Measurements from ENCODE around the gene MYMX.
"Not testable (repeated sequence)": the region's sequence is repeated elsewhere in the genome, so short reads cannot be mapped to it uniquely, and the experiment has no call there.

The MYMX gene

GRCh38 chr6:44216677-44217331 is at the start of gene MYMX:
MYMX (plus strand) TSS chr6:44216926; CDS start chr6:44217472, 546 bp downstream.
- no peak for DNase-seq (ENCODE audit: low read depth in 2 of 2)

GRCh38 chr6:44167567-44167966 is 49.2 kb upstream of the MYMX start:
- no peak for DNase-seq (ENCODE audit: low read depth in 2 of 2)

- no peak for DNase-seq (ENCODE audit: low read depth in 2 of 2)
Measured at GRCh38 chr6:44169154-44169553, 47.6 kb upstream of the MYMX start.

GRCh38 chr6:44169886-44170570 is 46.7 kb upstream of the MYMX start:
- no peak for DNase-seq (ENCODE audit: low read depth in 2 of 2)

GRCh38 chr6:44171899-44172546 is 44.7 kb upstream of the MYMX start:
- no peak for DNase-seq (ENCODE audit: low read depth in 2 of 2)

- DNase-seq (ENCODE audit: low read depth in 2 of 2) = peak; percentile 61 to 77
Measured at GRCh38 chr6:44172731-44173500, 43.8 kb upstream of the MYMX start.

GRCh38 chr6:44176130-44176761 is 40.5 kb upstream of the MYMX start:
- no peak for DNase-seq (ENCODE audit: low read depth in 2 of 2)

- DNase-seq (ENCODE audit: low read depth in 2 of 2) = peak; percentile 30 to 34
Measured at GRCh38 chr6:44176762-44177509, 39.8 kb upstream of the MYMX start.

- DNase-seq (ENCODE audit: low read depth in 2 of 2) = no peak
Measured at GRCh38 chr6:44177691-44178423, 38.9 kb upstream of the MYMX start.

GRCh38 chr6:44178424-44179071 is 38.2 kb upstream of the MYMX start:
- no peak for DNase-seq (ENCODE audit: low read depth in 2 of 2)

- DNase-seq (ENCODE audit: low read depth in 2 of 2) = no peak
Measured at GRCh38 chr6:44179072-44179536, 37.6 kb upstream of the MYMX start.

- no peak for DNase-seq (ENCODE audit: low read depth in 2 of 2)
Measured at GRCh38 chr6:44179648-44180047, 37.1 kb upstream of the MYMX start.

GRCh38 chr6:44180406-44180805 is 36.3 kb upstream of the MYMX start:
- DNase-seq (ENCODE audit: low read depth in 2 of 2) = no peak

- DNase-seq (ENCODE audit: low read depth in 2 of 2) = no peak
Measured at GRCh38 chr6:44180886-44181285, 35.8 kb upstream of the MYMX start.

GRCh38 chr6:44181784-44182183 is 34.9 kb upstream of the MYMX start:
- DNase-seq (ENCODE audit: low read depth in 2 of 2) = not testable (repeated sequence)

- no peak for DNase-seq (ENCODE audit: low read depth in 2 of 2)
Measured at GRCh38 chr6:44182911-44183390, 33.8 kb upstream of the MYMX start.

- DNase-seq (ENCODE audit: low read depth in 2 of 2) = no peak
Measured at GRCh38 chr6:44183783-44184182, 32.9 kb upstream of the MYMX start.

- not testable (repeated sequence) for DNase-seq (ENCODE audit: low read depth in 2 of 2)
Measured at GRCh38 chr6:44185356-44185755, 31.4 kb upstream of the MYMX start.

- no peak for DNase-seq (ENCODE audit: low read depth in 2 of 2)
Measured at GRCh38 chr6:44185953-44186634, 30.6 kb upstream of the MYMX start.
